PC-3 (cell line): Measurements from ENCODE around the gene MED13. TPM values are rescaled to one million over a fixed set of nuclear protein-coding genes. Genes with fewer than 3 reads are reported as not detected.
A peak's percentile ranks its signal among the peaks of the same experiment; 100 is the strongest.

Experiments
- ATAC-seq: fragments of 200-7000 bp; cut with Tn5 transposase; 2 replicates; pipeline ENCODE4 v1.9.1; 2020; ENCODE audit warnings: mild to moderate bottlenecking, moderate library complexity
- BruUV-seq: library from RNA; stranded (reverse); fragments of 400-500 nt; replicated peaks from 2 replicates; lab custom pipeline; 2021; lab: Mats Ljungman, UMichigan
- CTCF ChIA-PET: fragments of 300-600 bp; sonication (Branson Sonifier 250); formaldehyde crosslinking; loops from one replicate; lab custom pipeline; 2022; ENCODE audit warnings: antibody characterized with exemption; lab: Charles Lee
- POLR2A ChIA-PET: fragments of 300-600 bp; sonication (Branson Sonifier 250); formaldehyde crosslinking; loops from one replicate; lab custom pipeline; 2022; ENCODE audit warnings: antibody characterized with exemption; ENCODE audit not compliant: unreplicated experiment; lab: Charles Lee
- DNase-seq: peaks from one replicate; pipeline ENCODE4 v3.0.0-alpha.2; 2015
- H2AFZ ChIP-seq: fragments of 300-600 bp; sonication (generic); 2 replicates; pipeline ENCODE4 v1.6.0; 2016; ENCODE audit warnings: antibody characterized with exemption, low read length
- H3F3A ChIP-seq: fragments of 300-600 bp; sonication (generic); one replicate; pipeline ENCODE4 v1.6.0; 2017; ENCODE audit warnings: antibody characterized with exemption, low read length, control low read depth, mild to moderate bottlenecking; ENCODE audit not compliant: unreplicated experiment
- H3K27ac ChIP-seq: fragments of 300-600 bp; sonication (generic); 2 replicates; pipeline ENCODE4 v1.5.1; 2016; ENCODE audit warnings: mild to moderate bottlenecking, low read length
- H3K27me3 ChIP-seq: fragments of 300-600 bp; sonication (generic); 2 replicates; pipeline ENCODE4 v1.6.1; 2016; ENCODE audit warnings: low read length, mixed read lengths
- H3K36me3 ChIP-seq: fragments of 300-600 bp; sonication (generic); 2 replicates; pipeline ENCODE4 v1.6.1; 2016; ENCODE audit warnings: low read depth, mixed run types, low read length, mixed read lengths
- H3K4me1 ChIP-seq: fragments of 300-600 bp; sonication (generic); 2 replicates; pipeline ENCODE4 v1.5.1; 2016; ENCODE audit warnings: low read length; ENCODE audit not compliant: insufficient read depth
- H3K4me2 ChIP-seq: fragments of 300-600 bp; sonication (generic); 2 replicates; pipeline ENCODE4 v1.6.0; 2016; ENCODE audit warnings: low read length
- H3K4me3 ChIP-seq: fragments of 300-600 bp; sonication (generic); 2 replicates; pipeline ENCODE4 v1.5.1; 2016; ENCODE audit warnings: mild to moderate bottlenecking, low read length, mixed read lengths
- H3K79me2 ChIP-seq: fragments of 300-600 bp; sonication (generic); 2 replicates; pipeline ENCODE4 v1.6.1; 2017; ENCODE audit warnings: low read length, mixed read lengths
- H3K9ac ChIP-seq: fragments of 300-600 bp; sonication (generic); 2 replicates; pipeline ENCODE4 v1.6.0; 2016; ENCODE audit warnings: mild to moderate bottlenecking, low read length
- H3K9me2 ChIP-seq: fragments of 300-600 bp; sonication (generic); replicated peaks from 2 replicates; pipeline ENCODE4 v1.6.1; 2016; ENCODE audit warnings: mixed run types, low read length, mixed read lengths
- H3K9me3 ChIP-seq: fragments of 300-600 bp; sonication (generic); 2 replicates; pipeline ENCODE4 v1.6.1; 2016; ENCODE audit warnings: low read length, mixed read lengths
- H4K20me1 ChIP-seq: fragments of 300-600 bp; sonication (generic); 2 replicates; pipeline ENCODE4 v1.6.1; 2016; ENCODE audit warnings: low read length, mixed read lengths
- EZH2 ChIP-seq: fragments of 300-600 bp; sonication (generic); IDR thresholded peaks from one replicate; pipeline ENCODE4 v1.6.1; 2017; ENCODE audit warnings: antibody characterized with exemption, mild to moderate bottlenecking, low read length; ENCODE audit not compliant: unreplicated experiment
- EZH2phosphoT487 ChIP-seq: fragments of 300-600 bp; sonication (generic); IDR thresholded peaks from 2 replicates; pipeline ENCODE4 v1.6.1; 2018; ENCODE audit warnings: mild to moderate bottlenecking, antibody characterized with exemption, low read length, borderline replicate concordance
- intact Hi-C: fragments of 100-400 bp; cut with micrococcal nuclease; formaldehyde crosslinking; loops from 2 replicates; pipeline ENCODE4 v1.9.0; 2023
- total RNA-seq: library from RNA; depleted of rRNA; stranded (reverse); fragments of >200 nt; gene quantifications from 2 replicates; pipeline ENCODE4 v1.2.3, GENCODE V29; 2014
- TF ChIP-seq, protein P1 (sequence below): fragments of 300-600 bp; sonication (generic); conservative IDR thresholded peaks from 2 replicates; pipeline ENCODE4 v1.5.1; 2017; ENCODE audit warnings: antibody characterized with exemption, low read depth, mild to moderate bottlenecking, low read length

MED13 gene
- total RNA-seq, 1 experiment from 2014 or later: 36.8 TPM

DNA sequence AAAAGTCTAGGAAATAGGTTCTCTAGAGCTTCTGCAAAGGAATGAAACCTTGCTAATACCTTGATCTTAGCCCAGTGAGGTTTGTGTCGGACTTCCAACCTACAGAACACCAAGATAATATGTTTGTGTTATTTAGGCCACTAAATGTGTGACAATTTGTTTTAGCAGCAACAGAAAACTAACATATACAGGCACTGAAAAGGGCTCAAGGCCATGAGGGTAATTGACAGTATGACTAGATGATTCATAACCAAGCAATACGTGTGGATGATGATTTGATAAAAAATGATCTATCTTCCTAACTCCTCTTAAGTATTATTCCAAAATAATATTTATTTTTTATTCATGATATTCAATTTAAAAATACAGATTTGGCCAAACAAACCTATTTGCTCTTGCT lies 27.7 kb upstream of the MED13 start:
- POLR2A ChIA-PET: interaction anchor here (0.8 kb wide), 1 partner anchor 13 kb away, joined by 7 read pairs; no protein-coding TSS in a partner anchor
- Histone ChIP-seq H3K27me3 (no peaks in the 10 kb centered on the region), H3K9me3 (no peaks in the 10 kb centered on the region), H2AFZ (no peak overlapping the region), H3K4me1 (peaks cover 19% of the 10 kb centered on the region), H3K9ac (peak overlapping the region; percentile 44), H3K4me2 (peak overlapping the region; percentile 61), H3K36me3 (no peaks in the 10 kb centered on the region), H4K20me1 (no peaks in the 10 kb centered on the region), H3K79me2 (no peaks in the 10 kb centered on the region), H3F3A (peaks cover 4% of the 10 kb centered on the region), H3K4me3 (no peak overlapping the region), H3K27ac (peak overlapping the region; percentile 93), H3K9me2 (no peaks in the 10 kb centered on the region)
- CTCF ChIA-PET: interaction anchor here (0.5 to 1.9 kb wide), 3 partner anchors 17 to 86 kb away, joined by 5 to 16 read pairs (median 8); no protein-coding TSS in a partner anchor
- ATAC-seq (no peak), DNase-seq (peak; percentile 21)
- no TSS peak for BruUV-seq
- TF ChIP-seq EZH2 (no peak), EZH2phosphoT487 (no peak)
- TF ChIP-seq, protein P1, sequence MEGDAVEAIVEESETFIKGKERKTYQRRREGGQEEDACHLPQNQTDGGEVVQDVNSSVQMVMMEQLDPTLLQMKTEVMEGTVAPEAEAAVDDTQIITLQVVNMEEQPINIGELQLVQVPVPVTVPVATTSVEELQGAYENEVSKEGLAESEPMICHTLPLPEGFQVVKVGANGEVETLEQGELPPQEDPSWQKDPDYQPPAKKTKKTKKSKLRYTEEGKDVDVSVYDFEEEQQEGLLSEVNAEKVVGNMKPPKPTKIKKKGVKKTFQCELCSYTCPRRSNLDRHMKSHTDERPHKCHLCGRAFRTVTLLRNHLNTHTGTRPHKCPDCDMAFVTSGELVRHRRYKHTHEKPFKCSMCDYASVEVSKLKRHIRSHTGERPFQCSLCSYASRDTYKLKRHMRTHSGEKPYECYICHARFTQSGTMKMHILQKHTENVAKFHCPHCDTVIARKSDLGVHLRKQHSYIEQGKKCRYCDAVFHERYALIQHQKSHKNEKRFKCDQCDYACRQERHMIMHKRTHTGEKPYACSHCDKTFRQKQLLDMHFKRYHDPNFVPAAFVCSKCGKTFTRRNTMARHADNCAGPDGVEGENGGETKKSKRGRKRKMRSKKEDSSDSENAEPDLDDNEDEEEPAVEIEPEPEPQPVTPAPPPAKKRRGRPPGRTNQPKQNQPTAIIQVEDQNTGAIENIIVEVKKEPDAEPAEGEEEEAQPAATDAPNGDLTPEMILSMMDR: no peak
- intact Hi-C loops: loop anchor here (1.0 to 2.0 kb wide), 2 partner anchors 14 to 26 kb away; no protein-coding TSS in a partner anchor

DNA sequence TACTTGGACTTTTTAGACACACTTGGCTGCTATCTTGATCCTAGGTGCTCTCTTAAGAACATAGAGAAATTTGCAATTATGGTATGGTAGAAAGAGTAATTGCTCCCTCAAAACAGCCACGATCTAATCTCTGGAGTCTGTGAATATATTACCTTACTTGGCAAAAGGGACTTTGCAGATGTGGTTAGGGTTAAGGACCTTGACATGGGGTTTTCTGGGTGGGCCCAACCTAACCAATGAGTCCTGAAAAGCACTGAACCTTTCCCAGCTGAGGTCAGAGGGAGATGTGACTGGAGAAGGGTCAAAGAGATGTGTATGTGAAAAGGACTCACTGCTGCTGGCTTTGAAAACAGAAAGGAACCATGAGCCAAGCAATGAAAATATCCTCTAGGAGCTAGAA lies 26.7 kb upstream of the MED13 start:
- peaks cover 4% of the 10 kb centered on the region for H3F3A ChIP-seq
- no peak overlapping the region for H3K4me3 ChIP-seq
- no peak overlapping the region for H3K9ac ChIP-seq
- no peaks in the 10 kb centered on the region for H3K27me3 ChIP-seq
- no peak overlapping the region for H2AFZ ChIP-seq
- no peaks in the 10 kb centered on the region for H3K9me3 ChIP-seq
- H3K4me2 ChIP-seq: no peak overlapping the region
- peaks cover 19% of the 10 kb centered on the region for H3K4me1 ChIP-seq
- BruUV-seq: no TSS peak
- TF ChIP-seq, protein P1: no peak
- no peak for TF ChIP-seq EZH2phosphoT487
- no peak for TF ChIP-seq EZH2
- no peak overlapping the region for H3K27ac ChIP-seq
- ATAC-seq: no peak
- CTCF ChIA-PET: no interaction called here
- no peaks in the 10 kb centered on the region for H3K36me3 ChIP-seq
- H4K20me1 ChIP-seq: no peaks in the 10 kb centered on the region
- DNase-seq: no peak
- intact Hi-C loops: loop anchor here (2.0 kb wide), 1 partner anchor 25 kb away; no protein-coding TSS in a partner anchor
- no peaks in the 10 kb centered on the region for H3K79me2 ChIP-seq
- POLR2A ChIA-PET: no interaction called here
- no peaks in the 10 kb centered on the region for H3K9me2 ChIP-seq

DNA sequence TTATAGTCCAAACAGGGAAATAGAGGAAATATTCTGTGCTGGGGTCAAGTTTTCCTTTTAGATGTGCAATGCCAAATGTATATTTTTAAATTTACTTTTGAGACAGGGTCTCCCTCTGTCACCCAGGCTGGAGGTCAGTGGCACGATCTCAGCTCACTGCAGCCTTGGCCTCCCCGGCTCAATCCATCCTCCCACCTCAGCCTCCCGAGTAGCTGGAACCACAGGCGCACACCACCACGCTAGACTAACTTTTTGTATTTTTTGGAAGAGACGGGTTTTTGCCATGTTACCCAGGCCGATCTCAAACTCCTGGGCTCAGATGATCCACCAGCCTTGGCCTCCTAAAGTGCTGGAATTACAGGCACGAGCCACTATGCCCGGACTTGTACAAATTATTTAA lies 25.8 kb upstream of the MED13 start:
- POLR2A ChIA-PET: no interaction called here
- no peak overlapping the region for H3K27ac ChIP-seq

More for the DNA sequence above, 25.8 kb upstream of the MED13 start:
- Histone ChIP-seq H4K20me1 (no peaks in the 10 kb centered on the region), H3K9me2 (no peaks in the 10 kb centered on the region), H2AFZ (no peak overlapping the region), H3F3A (peaks cover 4% of the 10 kb centered on the region), H3K4me3 (no peak overlapping the region), H3K36me3 (no peaks in the 10 kb centered on the region), H3K4me1 (peaks cover 19% of the 10 kb centered on the region), H3K9ac (no peak overlapping the region), H3K9me3 (no peaks in the 10 kb centered on the region), H3K79me2 (no peaks in the 10 kb centered on the region), H3K4me2 (no peak overlapping the region), H3K27me3 (no peaks in the 10 kb centered on the region)
- CTCF ChIA-PET: no interaction called here
- TF ChIP-seq, protein P1: no peak
- TF ChIP-seq EZH2 (no peak), EZH2phosphoT487 (no peak)
- no TSS peak for BruUV-seq
- ATAC-seq (no peak), DNase-seq (no peak)
- intact Hi-C loops: no loop called here
